AG04450 (cell line): ENCODE measurements around the gene NRG2. TPM values are rescaled to one million over a fixed set of nuclear protein-coding genes. Genes with fewer than 3 reads are reported as not detected.

ENCODE experiments used
- CTCF ChIA-PET: fragments of 300-600, 350-600 bp; formaldehyde crosslinking; extraction: SDS; loops from one replicate; lab custom pipeline; 2022; ENCODE audit warnings: antibody characterized with exemption, inconsistent platforms; lab: Charles Lee
- POLR2A ChIA-PET: fragments of 350-600 bp; formaldehyde crosslinking; extraction: SDS; loops from one replicate; lab custom pipeline; 2021; ENCODE audit warnings: antibody characterized with exemption, inconsistent platforms; lab: Yijun Ruan, JAX
- DNase-seq: peaks from one replicate; pipeline ENCODE4 v3.0.0-alpha.2; 2011; ENCODE audit warnings: low read depth, low spot score
- H3K27ac ChIP-seq: one replicate; pipeline ENCODE4 v1.5.1; 2012; ENCODE audit warnings: low read depth, low read length, control low read depth
- H3K27me3 ChIP-seq: one replicate; pipeline ENCODE4 v1.6.0; 2012; ENCODE audit warnings: low read length; ENCODE audit not compliant: control insufficient read depth, insufficient read depth
- H3K4me3 ChIP-seq: 2 replicates; pipeline ENCODE4 v1.5.1; 2011; ENCODE audit warnings: mild to moderate bottlenecking, low read depth, low read length, control low read depth
- H3K9me3 ChIP-seq: 2 replicates; pipeline ENCODE4 v1.5.1; 2012; ENCODE audit warnings: low read length; ENCODE audit not compliant: control insufficient read depth, insufficient read depth
- polyA plus RNA-seq: library from polyadenylated mRNA; depleted of rRNA; stranded (reverse); fragments of >200 nt; gene quantifications from 2 replicates; pipeline ENCODE4 v1.2.3, GENCODE V29; 2011
- TF ChIP-seq, protein P1 (sequence below): IDR thresholded peaks from 2 replicates; pipeline ENCODE4 v1.5.1; 2011; ENCODE audit warnings: low read depth, low read length, control low read depth, inconsistent platforms

The NRG2 gene
- polyA plus RNA-seq, 1 experiment = 0.02 TPM

DNA sequence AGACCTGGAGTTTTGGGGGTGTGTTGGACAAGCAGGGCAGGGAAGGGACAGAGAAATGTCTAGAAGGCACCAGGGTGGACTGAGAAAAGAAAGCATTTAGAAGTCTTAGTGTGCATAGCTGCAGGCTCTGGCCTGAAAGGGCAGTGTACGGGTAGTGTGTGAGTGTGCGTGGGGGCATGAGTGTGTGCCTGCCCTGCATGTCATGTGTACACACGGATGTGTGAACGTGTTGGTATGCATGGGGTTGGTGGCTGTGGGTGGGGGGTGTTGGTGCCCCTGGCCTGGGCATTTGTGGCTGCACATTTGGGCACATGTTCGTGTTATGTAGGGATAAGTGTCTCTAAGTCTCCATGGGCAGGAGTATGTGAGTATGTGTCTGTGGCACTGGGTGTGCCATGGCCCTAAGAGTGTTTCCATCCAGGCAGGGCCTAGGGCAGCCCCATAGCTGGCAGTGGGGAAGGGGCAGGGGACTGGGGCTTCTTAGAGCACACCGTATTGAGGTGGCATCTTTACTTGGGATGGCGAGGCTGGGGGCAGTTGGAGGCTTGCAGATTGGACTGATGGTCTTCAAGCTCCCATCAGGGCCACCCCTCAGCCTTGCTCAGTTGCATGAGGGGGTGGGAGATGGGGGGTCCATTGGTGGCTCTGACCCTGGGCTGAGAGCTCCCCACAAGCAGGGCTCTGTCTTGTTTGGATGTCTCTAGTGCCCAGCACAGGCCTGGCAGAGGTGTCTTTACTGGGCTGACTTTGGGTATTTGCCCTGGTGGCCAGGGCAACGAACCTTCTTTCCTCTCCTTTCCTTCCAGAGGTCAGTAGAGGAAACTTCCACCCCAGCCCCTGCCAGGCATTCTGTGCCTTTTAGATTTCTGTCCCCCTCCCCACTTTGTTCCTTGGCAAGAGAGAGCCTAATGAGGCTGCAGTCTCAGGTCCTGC, 232.5 kb downstream of the NRG2 start:
- Histone ChIP-seq H3K9me3 (no peaks in the 10 kb centered on the region; the same call in 1 of the 2 replicates), H3K4me3 (no peak overlapping the region), H3K27ac (no peak overlapping the region), H3K27me3 (peaks cover 2% of the 10 kb centered on the region)
- no peak for DNase-seq
- POLR2A ChIA-PET = no interaction called here
- TF ChIP-seq, protein P1, sequence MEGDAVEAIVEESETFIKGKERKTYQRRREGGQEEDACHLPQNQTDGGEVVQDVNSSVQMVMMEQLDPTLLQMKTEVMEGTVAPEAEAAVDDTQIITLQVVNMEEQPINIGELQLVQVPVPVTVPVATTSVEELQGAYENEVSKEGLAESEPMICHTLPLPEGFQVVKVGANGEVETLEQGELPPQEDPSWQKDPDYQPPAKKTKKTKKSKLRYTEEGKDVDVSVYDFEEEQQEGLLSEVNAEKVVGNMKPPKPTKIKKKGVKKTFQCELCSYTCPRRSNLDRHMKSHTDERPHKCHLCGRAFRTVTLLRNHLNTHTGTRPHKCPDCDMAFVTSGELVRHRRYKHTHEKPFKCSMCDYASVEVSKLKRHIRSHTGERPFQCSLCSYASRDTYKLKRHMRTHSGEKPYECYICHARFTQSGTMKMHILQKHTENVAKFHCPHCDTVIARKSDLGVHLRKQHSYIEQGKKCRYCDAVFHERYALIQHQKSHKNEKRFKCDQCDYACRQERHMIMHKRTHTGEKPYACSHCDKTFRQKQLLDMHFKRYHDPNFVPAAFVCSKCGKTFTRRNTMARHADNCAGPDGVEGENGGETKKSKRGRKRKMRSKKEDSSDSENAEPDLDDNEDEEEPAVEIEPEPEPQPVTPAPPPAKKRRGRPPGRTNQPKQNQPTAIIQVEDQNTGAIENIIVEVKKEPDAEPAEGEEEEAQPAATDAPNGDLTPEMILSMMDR = no peak
- CTCF ChIA-PET = interaction anchor here (0.7 kb wide), 1 partner anchor 23 kb away, joined by 3 read pairs; no protein-coding TSS in a partner anchor

DNA sequence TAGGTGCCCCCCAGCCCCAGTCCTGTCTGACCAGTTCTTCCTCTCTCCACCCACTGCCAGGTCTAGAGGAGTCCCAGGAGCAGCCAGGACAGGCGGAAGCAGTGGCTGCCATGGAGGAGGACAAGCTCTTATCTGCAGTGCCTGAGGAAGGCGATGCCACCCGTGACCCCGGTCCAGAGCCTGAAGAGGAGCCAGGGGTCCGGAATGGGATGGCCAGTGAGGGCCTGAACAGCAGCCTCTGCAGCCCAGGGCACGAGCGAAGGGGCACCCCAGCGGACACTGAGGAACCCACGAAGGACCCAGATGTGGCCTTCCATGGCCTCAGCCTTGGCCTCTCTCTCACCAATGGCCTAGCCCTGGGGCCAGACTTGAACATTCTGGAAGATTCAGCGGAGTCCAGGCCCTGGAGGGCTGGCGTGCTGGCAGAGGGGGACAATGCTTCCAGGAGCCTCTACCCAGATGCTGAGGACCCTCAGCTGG, 233.7 kb downstream of the NRG2 start:
- CTCF ChIA-PET = interaction anchor here (0.7 kb wide), 1 partner anchor 21 kb away, joined by 3 read pairs; no protein-coding TSS in a partner anchor
- POLR2A ChIA-PET = no interaction called here
- Histone ChIP-seq H3K27ac (no peak overlapping the region), H3K27me3 (peaks cover 5% of the 10 kb centered on the region), H3K4me3 (no peak overlapping the region), H3K9me3 (no peaks in the 10 kb centered on the region; the same call in 1 of the 2 replicates)
- TF ChIP-seq, protein P1 = no peak
- no peak for DNase-seq

DNA sequence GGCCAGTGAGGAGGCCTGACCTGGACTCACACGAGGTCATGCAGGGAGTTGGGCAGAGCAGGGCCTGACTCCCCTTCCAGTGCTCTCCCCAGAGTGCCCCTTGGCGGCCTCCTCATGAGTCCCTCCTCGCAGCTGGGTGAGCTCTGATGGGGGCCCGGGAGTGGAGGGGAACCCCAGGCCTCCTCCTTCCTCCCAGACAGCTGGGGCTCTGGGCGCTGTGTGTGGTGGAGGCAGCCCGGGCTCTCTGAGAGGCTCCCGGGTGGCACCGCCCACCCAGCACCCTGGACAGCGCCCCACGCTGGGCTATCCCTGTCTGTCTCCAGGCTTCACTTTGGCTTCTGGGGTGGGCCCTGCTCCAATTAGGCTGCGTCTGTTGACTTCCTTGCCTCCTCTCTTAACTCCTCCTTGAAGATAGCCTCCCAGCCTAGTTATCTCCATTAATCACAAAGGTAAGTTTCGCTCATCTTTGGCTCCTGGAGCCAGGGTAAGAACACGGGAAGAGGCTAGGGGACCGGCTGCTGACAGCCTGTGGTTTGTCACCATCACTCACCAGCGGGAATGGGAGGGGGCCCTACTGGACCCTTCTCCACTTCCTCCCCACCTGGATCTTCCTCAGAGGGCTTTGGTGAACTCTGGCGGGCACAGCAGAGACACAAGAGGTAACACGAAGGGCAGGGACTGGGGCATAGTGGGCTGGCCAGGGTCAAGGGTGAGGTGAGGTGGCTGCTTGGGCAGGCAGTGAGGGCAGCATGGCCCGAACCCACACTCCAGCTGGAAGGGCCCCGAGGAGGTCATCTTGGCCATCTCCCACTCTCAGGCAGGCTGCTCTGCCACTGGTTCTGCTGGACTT, 234.4 kb downstream of the NRG2 start:
- POLR2A ChIA-PET = no interaction called here
- TF ChIP-seq, protein P1 = no peak
- Histone ChIP-seq H3K27ac (no peak overlapping the region), H3K9me3 (no peaks in the 10 kb centered on the region; the same call in 1 of the 2 replicates), H3K27me3 (peaks cover 5% of the 10 kb centered on the region), H3K4me3 (no peak overlapping the region)
- DNase-seq = no peak
- CTCF ChIA-PET = no interaction called here

DNA sequence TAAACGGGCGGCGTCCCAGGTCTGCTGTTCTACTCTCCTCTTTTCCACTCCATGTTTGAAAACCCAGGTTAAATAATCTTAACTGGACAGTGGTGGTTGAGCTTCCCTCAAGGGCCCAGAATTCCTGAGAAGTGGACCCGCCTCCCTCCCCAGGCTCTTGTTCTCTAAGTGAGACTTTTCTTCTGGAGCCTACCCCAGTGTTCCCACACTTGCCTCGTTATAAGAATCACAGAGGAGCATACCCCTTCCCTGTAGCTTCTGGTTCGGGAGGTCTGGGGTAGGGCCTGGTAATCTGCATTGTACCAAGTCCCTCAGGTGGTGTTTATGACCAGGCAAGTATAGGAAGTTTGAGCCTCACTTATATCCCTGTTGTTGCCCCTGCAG, 235.5 kb downstream of the NRG2 start:
- no peak overlapping the region for H3K4me3 ChIP-seq
- ChIA-PET CTCF (interaction anchor here (0.9 to 1.3 kb wide), 2 partner anchors 21 to 162 kb away, joined by 3 to 4 read pairs; no protein-coding TSS in a partner anchor), POLR2A (no interaction called here)
- no peak overlapping the region for H3K27ac ChIP-seq
- no peak for DNase-seq
- H3K9me3 ChIP-seq = no peaks in the 10 kb centered on the region; the same call in 1 of the 2 replicates
- TF ChIP-seq, protein P1 = no peak
- H3K27me3 ChIP-seq = peaks cover 9% of the 10 kb centered on the region
